ENCODE measurements around the gene TTLL6. TPM values are rescaled to one million over a fixed set of nuclear protein-coding genes. Genes with fewer than 3 reads are reported as not detected.

TTLL6 gene
- total RNA-seq, 4 donors from 2014 or later: 1.1 to 7.5 (median 1.5) TPM; not detected in 1

GRCh38 chr17:48737330-48738043, 79.5 kb downstream of the TTLL6 start:
- no peak overlapping the region for H3K27ac ChIP-seq
- TF ChIP-seq POLR2A (IDR thresholded peaks at IDR 0.05): no peak
- TF ChIP-seq, protein P1, sequence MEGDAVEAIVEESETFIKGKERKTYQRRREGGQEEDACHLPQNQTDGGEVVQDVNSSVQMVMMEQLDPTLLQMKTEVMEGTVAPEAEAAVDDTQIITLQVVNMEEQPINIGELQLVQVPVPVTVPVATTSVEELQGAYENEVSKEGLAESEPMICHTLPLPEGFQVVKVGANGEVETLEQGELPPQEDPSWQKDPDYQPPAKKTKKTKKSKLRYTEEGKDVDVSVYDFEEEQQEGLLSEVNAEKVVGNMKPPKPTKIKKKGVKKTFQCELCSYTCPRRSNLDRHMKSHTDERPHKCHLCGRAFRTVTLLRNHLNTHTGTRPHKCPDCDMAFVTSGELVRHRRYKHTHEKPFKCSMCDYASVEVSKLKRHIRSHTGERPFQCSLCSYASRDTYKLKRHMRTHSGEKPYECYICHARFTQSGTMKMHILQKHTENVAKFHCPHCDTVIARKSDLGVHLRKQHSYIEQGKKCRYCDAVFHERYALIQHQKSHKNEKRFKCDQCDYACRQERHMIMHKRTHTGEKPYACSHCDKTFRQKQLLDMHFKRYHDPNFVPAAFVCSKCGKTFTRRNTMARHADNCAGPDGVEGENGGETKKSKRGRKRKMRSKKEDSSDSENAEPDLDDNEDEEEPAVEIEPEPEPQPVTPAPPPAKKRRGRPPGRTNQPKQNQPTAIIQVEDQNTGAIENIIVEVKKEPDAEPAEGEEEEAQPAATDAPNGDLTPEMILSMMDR (IDR thresholded peaks at IDR 0.05): no peak
- no peaks in the 10 kb centered on the region for H3K36me3 ChIP-seq
- H3K4me1 ChIP-seq: peaks cover 0 to 6% (median 0%) of the 10 kb centered on the region in 4 donors
- no peak overlapping the region for H3K4me3 ChIP-seq
- no peak for DNase-seq
- peaks cover 3 to 64% of the 10 kb centered on the region in 2 donors for H3K27me3 ChIP-seq
- no peaks in the 10 kb centered on the region for H3K9me3 ChIP-seq

DNA sequence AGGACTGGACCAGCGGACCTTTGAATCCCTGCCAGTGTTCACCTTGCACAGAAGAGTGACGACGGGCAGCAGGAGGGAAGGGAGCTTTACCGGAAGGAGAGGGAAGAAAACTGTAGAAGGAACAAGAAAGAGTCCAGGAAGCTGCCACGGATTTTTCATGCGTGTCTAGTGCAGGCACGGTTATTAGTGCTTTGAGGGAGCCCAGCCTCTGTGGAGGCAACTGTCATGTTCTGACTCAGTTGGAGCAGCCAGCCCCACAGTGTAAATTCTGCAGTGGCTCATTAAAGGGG, 82.0 kb downstream of the TTLL6 start:
- Histone ChIP-seq H3K4me1 (peaks cover 0 to 6% (median 0%) of the 10 kb centered on the region in 4 donors), H3K27me3 (peaks cover 3 to 58% of the 10 kb centered on the region in 2 donors), H3K4me3 (no peak overlapping the region), H3K36me3 (no peaks in the 10 kb centered on the region), H3K27ac (no peak overlapping the region), H3K9me3 (no peaks in the 10 kb centered on the region)
- DNase-seq: no peak
- no peak for TF ChIP-seq POLR2A (IDR thresholded peaks at IDR 0.05)
- TF ChIP-seq, protein P1 (IDR thresholded peaks at IDR 0.05): no peak

DNA sequence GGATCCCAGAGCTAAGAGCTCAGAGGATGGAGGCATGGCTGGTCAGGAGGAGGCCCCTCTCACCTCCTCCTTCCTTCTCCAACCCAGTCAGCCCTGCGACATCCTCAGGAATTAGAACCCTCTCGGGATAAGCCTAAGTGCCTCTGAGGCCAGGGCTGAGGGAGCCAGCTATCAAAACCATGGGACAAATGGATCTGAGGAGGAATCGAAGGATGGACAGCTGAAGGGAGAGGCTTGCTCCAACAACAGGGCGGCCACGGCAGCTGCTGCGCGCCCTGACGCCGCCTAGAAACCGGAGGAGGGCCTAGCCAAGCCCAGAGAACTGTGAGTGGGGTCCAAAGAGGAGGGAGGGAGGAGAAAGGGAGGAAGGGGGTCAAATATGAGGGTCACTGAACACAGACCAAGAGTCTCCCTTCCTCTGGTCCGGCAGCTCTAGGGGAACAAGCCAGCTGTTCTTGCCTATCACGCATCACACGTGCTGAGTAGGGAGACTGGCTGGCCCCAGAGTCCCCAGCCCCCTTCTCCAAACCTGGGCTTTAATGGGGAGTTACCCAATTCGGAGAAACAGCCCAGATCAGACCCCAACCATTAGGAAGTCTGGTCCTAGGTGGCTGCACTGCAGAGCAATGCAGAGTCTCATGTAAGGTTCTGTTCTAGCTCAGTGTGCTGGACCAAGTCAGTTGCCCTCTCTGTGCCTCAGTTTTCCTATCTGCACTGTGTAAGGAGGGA, 82.5 kb downstream of the TTLL6 start:
- no peak for DNase-seq
- H3K27ac ChIP-seq: no peak overlapping the region
- H3K36me3 ChIP-seq: no peaks in the 10 kb centered on the region
- no peaks in the 10 kb centered on the region for H3K9me3 ChIP-seq
- peaks cover 0 to 6% (median 0%) of the 10 kb centered on the region in 4 donors for H3K4me1 ChIP-seq
- H3K27me3 ChIP-seq: peaks cover 3 to 58% of the 10 kb centered on the region in 2 donors
- TF ChIP-seq POLR2A (IDR thresholded peaks at IDR 0.05): no peak
- TF ChIP-seq, protein P1 (IDR thresholded peaks at IDR 0.05): no peak
- no peak overlapping the region for H3K4me3 ChIP-seq

DNA sequence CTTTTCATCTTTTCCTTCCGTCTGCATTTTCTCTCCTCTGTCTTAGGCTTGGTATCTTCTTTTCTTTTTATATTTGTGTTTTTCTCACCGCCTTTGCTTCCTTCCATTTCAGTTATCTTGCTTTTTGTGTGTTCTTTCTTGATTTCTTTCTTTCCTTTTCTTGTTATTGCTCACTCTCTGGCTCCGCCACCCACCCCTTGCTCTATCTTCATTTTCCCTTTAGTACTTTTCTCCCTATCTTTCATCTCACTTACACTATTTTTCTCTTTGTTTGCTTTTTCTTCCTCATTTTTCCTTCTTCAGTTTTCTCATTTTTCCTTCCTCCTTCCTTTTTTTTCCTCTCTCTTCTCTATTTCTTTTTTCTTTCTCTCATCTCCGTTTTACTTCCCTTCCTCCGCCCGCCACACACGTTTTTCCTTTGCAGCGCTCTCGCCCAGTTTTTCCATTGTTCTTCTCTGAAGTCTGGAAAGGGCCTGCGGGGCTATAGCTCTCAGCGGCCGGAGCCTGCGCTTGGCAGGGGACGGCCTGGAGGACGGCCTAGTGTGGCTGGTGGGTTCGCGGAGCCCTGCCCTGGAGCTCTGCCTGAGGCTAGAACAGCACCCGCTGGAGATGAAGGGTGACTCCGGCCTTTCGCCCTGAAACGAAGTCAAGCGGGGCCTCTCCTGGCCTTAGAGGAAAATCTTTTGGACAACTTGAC, 83.2 kb downstream of the TTLL6 start:
- H3K36me3 ChIP-seq: no peaks in the 10 kb centered on the region
- H3K27ac ChIP-seq: no peak overlapping the region
- no peak for DNase-seq
- peaks cover 3 to 57% of the 10 kb centered on the region in 2 donors for H3K27me3 ChIP-seq
- no peaks in the 10 kb centered on the region for H3K9me3 ChIP-seq
- no peak overlapping the region for H3K4me3 ChIP-seq
- H3K4me1 ChIP-seq: peaks cover 0 to 13% (median 2%) of the 10 kb centered on the region in 4 donors
- TF ChIP-seq, protein P1 (IDR thresholded peaks at IDR 0.05): no peak
- TF ChIP-seq POLR2A (IDR thresholded peaks at IDR 0.05): no peak

DNA sequence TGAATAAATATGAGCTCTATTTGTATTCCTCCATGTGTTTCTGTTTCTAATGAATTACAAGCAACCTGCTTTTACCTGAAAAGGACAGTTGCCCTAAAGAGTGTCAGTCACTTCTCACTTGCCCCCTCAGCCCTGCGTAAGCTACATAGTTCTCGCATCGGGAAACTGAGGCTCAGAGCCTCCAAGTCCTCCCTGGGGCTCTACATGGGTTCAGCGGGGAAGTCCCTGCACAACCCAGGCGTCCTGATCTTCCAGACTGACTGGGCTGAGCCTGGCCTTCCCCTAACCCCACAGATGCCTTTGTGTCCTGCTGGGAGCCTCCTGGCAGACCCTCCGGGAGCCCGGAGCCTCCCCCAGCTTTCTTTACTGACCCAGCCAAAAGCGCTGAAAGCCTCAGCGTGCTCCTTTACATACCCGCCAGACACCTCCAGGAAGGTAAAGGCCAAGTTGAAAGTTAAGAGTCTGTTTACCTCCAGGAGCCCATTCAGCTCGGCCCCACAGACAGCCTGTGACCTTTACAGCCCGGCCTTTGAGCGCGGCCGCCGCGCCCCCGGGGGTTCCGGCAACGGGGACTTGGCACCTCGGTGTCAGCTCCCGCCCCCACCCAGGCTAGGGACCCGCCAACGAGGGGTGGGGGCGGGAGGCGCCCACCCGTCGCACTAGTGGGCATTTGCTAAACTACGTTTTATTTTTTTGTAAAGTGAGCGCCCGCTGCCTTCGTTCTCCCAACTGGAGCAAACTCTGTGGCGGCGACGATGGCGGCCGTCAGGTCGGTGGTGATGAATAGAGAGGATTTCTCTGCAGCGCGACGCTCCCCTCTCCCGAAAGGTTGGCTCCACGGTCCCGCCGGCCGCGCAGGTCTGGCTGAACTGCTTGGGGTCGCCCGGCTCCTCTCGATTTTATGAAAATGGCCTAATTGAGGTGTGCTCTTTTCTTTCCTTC, 84.1 kb downstream of the TTLL6 start:
- no peak for DNase-seq
- no peak overlapping the region for H3K4me3 ChIP-seq

More for the DNA sequence above, 84.1 kb downstream of the TTLL6 start:
- H3K27me3 ChIP-seq: peaks cover 3 to 56% of the 10 kb centered on the region in 2 donors
- H3K36me3 ChIP-seq: no peaks in the 10 kb centered on the region
- TF ChIP-seq POLR2A (IDR thresholded peaks at IDR 0.05): no peak
- TF ChIP-seq, protein P1 (IDR thresholded peaks at IDR 0.05): no peak
- no peak overlapping the region for H3K27ac ChIP-seq
- H3K4me1 ChIP-seq: peaks cover 0 to 21% (median 5%) of the 10 kb centered on the region in 4 donors
- H3K9me3 ChIP-seq: no peaks in the 10 kb centered on the region
